Inferior parietal cortex (tissue), 1 donor: ENCODE measurements around the gene PBX1.

Source experiments
- DNase-seq: peaks from one replicate; pipeline ENCODE4 v3.0.0-alpha.2; 2016; ENCODE audit errors: extremely low spot score

The PBX1 gene

DNA sequence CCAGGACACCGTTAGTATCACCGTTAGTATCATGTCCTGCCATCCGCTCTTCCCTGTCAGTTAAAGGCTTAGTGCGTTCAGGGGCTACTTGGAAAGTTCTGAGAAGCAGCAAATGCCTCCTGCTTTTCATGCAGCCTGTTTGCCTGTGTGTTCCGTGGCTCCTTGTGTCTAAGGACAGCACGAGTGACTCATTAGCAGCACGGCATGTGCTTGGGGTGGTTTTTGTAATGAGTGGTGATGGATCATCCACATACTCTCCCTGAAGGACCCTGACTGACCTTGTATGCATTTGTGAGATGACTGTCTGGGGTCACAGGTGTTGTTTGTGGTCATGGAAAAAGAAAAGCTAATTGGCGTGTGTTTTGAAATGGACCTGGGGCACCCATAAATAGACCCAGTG is 221.9 kb downstream of the PBX1 start:
- DNase-seq: no peak

DNA sequence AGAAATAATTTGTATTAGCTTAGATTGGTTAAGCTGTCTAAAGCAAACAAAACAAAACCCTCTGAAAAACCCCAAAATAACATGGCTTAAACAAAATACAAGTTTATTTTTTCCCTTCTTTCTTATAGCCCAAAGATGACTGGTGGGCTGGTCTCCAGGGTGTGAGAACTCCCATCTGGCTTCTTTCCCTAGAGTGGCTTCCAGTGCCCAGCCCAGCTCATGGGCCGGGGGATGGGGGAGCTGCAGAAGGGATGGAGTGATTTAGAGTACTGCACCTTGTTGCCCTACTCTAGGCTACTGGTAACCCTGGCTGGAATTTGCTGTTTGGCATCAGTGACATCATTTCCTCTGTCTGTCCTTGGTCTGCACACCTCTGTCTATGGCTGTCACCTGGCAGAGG is 223.0 kb downstream of the PBX1 start:
- no peak for DNase-seq

DNA sequence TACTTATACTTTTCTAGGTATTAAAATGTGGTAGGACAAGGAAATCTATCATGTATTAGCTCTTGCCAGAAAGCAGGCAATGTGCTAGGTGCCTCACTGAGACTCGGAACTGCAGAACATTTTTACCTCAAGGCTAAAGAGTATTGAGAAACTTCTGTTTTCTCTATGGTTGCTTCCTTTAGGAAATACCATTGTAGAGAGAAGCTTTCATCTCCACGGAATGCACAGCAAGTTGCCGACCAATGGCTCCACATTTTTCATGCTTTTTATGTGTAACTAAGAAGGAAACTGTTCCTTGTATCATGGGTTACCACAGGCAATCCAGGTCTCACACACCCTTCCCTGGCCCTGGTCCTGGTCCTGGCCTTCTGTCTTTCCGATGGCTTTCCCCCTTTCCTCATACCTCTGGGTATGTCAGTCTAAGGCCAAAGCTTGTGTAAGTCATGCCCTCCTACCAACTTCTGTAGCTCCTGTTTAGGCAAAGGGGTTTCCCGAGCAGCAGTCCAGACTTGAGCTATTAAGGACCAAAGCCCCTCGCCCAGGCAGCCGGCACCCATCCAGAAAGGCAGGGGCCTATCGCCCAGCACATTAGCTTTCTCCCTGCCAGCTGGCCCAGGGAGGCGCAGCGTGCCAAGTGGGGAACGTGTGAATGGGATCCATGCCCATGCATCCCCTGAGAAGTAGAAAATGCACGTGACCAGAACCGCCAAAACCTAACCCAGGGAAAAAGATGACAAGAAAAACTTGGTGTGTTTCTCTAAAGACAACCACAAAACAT is 225.0 kb downstream of the PBX1 start:
- no peak for DNase-seq

DNA sequence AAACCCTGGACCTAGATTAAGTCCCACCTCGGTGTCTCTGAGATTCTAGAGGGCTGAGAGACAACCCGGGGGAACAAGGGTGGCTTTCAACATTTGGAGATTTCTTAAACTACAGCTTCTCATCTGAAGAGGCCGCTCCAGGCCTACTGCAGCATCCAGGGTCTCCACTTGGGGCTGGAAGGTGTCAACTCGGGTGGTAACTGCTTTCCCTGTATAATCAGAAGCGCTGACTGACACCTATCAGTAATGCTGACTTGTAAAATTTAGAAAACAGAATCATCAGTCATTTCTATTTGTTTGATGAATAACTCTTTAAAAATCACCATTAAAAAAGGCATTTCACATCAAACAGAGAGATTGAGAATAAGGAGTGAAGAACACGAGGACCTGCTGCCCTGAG is 226.0 kb downstream of the PBX1 start:
- no peak for DNase-seq

DNA sequence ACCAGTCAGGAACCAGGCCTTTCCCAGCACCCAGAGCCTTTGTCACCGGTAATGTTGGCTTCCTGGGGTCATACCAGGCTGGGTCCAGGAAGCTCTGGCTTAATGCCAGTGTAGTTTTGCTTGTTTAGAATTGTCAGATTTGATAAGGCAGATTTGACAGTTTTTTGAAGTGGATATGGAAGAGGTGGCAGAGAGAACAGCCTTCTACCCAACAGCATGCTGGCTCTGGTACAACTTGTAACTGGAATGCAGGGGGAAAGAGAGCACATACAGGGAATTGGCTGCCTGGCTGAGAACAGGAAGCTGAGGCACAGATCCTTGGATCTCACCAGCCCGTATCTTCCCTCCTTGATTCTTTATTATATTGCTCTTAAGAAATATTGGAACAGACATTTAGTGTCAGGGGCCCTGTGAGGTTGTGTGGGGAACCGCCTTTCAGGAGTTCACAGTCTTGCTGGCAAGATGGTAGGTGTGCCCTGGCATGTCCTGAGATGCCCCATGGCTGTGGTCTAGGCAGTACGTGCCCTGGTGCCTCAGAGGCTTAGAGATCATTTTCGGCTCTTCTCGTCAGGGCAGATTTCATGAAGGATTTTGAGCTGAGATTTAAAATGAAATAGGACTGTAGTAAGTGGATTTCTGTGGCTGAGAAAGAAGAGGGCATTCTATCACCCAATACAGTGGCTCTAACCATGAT is 227.0 kb downstream of the PBX1 start:
- no peak for DNase-seq

DNA sequence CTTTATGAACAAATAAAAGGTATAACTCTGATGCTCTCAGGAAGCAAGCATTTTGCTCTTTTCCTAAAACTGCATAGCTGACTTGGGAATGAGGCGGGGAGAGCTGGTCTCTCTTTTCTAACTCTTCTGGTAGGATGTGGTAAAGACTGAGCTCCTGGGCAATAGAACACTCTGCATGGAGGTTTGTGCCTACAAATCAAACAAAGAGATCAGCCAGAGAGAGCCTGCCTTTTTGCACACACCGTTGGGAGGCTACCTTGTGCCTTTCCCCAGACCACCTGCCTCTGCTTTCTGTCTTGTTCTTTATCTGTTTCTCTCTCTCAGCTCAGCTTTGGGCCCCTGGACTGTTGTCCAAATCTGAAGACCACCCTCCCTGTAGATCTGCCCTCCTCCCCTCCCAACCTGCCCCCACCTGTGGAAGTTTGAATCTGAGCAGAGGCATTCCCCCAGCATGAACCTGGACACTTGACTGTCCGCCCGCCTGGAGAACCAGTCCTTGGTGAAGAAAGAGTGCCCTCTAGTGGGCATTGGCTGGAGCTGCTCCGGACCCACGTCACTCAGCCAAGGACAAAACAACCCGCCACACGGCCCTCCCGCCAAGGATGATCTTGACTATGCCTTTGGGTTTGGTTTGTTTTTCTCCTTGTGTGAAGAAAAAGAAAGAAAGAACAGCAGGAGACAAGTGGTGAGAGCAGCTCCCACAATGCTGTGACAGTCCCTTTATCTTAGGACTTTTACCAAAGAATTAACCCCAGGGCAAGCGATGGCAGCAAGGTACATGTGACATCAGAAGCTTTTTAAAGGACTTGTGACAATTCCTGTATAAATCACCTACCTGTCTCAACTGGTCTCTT is 228.2 kb downstream of the PBX1 start:
- peak; percentile 96 for DNase-seq

DNA sequence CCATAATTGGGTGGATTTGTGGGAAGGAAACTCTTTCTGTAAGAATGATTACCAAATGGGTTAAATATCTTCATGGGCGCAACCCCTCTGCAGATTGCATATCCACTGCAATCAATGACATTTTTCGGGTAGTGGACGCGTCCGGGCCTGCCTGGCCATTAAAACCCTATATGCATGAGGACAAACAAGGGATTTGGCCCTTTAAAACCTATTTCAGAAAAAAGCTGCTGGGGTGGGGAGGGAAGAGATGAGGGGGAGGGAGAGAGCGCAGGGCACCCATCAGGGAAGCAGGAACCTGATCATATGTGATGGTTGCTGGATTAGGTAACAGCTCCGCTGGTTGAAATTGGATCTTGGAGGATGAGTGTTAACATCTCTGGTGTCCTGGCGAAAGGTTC is 228.8 kb downstream of the PBX1 start:
- peak; percentile 35 for DNase-seq

DNA sequence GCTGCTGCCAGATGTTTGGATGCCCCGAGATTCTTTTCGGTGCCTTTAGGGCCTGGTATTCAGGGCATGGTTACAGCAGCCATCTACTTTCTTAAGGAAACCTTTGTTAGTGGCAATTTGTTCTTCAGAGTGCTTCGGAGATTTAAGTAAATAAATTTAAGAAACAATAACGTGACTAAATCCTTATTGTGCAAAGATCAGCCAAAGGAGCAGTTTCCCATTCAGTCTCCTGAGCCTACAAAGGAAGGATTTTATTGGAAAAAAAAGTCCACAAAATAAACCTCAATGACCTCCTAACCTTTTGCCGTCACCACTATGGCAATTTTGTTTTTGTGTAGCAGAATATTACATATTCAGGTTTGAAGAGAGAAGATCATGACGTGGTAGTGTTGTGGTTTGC is 231.1 kb downstream of the PBX1 start:
- DNase-seq: no peak

DNA sequence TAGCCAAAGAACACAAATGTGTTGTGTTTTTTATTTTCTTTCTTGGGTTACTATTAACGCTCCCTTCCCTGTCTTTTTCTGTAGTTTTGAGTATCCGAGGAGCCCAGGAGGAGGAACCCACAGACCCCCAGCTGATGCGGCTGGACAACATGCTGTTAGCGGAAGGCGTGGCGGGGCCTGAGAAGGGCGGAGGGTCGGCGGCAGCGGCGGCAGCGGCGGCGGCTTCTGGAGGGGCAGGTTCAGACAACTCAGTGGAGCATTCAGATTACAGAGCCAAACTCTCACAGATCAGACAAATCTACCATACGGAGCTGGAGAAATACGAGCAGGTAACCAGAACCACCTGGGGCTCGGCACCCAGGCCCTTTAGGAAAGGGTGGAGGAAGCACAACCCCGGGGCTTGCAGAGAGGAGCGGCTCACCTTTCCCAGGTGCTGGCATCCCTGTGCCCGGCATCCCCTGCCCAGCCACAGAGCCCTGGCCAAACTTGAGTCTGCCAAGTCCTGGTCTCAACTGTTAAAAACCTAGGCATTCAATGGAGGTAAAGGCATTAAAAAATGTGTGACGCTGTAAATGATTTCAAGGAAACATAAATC is 233.5 kb downstream of the PBX1 start:
- DNase-seq: no peak

DNA sequence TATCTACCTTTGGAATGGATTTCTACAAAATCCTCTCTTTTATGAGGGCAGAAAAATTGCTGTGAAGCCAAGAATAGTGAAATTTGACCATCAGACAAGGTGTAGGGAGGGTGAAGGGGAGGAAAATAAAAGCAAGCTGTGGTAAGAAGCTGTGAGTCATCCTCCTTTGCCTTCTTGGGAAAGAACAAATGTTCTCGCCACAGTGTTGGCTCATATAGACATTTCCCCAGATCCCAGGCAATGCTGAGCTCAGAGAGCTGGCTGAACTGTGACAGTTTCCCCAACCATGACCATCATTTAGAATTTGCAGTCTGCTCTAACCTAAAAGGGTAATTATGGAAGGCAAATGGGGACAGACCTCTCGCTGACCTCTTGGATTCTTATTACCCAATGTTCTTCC is 235.4 kb downstream of the PBX1 start:
- DNase-seq: peak; percentile 60

DNA sequence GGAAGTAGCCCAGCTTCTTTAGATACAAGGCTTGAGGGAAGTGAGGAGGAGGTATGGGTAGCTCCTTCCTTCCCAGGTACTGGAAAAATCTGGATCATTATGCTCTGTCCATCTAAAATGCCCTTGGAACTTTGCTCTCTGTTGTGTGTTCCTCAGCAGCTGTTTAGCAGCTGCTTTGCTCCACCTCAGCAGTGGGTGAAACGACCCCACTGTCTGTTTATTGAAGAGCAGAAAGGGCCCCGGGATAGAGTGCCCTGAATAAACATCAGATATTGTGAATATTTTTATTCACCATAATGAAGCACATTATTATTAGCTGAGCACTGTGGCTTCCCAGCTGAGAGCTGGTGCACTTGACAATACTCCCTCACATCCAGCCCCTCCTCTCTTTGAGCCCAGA is 237.9 kb downstream of the PBX1 start:
- DNase-seq: no peak

DNA sequence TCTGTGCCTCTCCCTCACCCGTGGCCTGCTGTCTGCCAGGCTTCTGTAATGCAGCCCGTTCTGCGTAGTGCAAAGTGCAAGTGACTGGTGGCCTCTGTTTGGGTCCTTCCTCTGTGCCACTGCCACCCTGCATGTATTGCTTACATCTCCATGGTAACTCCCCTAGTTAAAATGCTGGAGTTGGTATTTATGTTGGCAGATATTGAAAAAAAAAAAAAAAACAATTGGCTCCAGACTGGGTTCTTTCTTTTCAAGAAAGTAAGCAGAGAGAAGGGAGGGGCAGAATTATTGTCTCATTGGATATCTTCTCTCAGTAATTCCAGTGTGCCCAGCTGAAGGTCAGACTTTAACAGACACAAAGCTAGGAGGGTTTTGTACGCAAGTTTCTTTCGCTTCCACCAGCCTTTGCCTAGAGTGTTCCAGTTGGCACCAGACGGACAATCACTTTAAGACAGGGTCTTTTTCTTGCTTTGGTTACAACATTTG is 242.3 kb downstream of the PBX1 start:
- no peak for DNase-seq

DNA sequence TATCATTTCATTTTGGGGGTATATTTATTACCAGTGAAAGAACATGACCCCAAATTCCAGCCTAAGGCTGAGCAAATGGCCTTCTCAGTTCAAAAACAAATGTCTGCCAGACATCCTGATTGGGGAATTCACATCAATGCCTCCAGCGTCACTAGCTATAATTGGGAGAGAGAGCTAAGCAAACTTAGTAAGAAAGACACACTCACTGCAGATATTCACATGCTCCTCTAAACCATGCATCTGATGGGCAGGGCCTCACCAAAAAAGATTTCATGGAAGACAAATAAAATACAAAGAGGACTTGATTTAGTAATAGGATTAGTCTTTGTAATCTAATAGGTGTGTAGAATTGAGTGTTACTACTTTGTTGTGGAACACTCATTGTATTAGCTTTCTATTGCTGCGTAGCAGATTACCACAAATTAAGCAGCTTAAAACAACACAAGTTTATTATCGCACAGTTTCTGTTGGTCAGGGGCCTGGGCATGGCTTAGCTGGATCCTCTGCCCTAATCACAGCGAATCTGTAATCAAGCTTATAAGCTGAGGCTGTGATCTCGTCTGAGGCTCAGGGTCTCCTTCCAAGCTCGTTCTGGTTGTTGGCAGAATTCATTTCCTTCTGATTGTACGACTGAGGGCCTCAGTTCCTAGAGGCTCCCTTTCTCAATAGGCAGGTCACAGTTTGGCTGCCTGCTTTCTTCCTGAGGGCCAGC is 243.0 kb downstream of the PBX1 start:
- no peak for DNase-seq

DNA sequence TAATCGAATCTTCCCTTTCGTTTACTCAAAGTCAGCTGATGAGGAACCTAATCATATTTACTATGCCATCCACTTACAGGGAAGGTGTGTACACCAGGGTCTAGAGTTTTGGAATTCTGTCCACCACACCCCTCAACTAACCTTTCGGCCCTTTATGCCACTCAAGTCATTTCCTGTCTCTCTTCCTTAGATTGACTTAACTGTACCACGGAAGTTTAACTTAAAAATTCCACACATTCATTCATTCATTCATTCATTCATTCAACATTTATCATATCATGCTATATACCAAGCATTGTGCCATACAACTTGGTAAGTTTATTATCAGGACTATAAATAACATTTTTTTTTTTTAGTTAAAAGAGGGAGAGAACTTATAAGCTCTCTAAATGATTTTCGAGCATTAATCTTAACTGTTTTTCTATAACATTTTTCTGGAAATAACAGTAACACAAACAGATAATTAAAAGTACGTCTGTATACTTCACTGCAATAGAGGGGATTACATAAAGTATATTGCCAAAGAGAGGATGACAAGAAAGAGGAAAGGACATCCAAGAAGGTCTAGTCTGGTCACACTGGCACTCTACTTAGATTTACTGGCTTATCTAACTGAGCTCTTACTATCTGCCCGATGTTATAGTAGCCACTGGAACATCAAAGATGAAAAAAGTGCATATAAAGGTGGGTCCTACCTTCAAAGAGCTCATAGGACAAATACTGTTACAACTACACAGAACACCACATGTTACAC is 243.7 kb downstream of the PBX1 start:
- DNase-seq: no peak

DNA sequence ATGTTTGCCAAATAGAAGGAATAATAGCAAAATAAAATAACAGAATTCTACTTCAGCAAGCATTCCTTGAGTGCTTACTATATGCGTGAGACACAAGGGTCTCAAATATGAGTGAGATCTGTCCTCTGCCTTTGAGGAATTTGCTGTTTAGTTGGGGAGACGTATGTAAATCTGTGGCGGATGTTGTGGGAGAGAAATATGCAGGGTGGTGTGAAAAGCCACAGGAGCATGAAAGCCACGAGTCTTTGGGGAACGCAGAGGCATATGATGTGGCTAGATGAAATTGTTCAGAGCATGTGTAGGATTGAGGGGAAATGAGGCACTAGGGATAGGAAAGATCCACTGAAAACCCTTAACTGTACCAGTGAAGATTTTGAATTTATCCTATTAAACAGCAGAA is 244.4 kb downstream of the PBX1 start:
- DNase-seq: no peak

DNA sequence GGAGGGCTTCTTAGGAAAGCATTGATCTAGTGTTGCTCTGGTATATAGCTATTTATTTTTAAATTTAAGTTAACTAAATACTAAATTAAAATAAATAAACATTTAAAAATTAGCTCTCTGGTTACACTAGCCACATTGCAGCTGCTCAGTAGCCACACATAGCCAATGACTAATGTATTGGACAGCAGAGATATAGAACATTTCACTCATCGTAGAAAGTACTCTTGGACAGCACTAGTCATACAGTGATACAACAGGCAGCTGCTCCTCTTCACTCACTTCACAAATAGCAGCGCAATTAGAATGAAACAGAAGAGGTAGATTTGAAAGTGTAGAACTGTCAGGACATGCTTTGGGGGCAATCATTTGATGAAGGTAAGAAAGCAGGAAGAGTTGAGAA is 245.4 kb downstream of the PBX1 start:
- DNase-seq: no peak

DNA sequence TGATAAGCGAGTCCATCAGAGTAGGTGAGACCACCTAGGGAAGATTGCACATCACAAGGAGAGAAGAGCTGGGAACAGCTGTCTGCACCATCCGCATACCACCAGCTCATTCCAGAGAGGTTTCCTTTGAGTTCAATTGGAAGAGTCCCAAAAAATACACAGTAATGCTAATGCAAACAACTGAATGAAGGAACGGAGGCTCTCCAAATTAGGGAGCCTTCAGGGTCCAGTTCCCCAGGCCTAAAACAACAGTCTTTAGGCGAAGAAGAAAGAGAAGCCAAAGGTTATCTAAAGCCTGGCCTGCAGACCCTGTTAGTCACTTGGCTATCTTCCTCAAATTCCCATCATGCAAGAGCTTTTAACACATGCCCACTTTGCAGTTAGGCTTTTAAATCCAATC is 246.4 kb downstream of the PBX1 start:
- DNase-seq: no peak

DNA sequence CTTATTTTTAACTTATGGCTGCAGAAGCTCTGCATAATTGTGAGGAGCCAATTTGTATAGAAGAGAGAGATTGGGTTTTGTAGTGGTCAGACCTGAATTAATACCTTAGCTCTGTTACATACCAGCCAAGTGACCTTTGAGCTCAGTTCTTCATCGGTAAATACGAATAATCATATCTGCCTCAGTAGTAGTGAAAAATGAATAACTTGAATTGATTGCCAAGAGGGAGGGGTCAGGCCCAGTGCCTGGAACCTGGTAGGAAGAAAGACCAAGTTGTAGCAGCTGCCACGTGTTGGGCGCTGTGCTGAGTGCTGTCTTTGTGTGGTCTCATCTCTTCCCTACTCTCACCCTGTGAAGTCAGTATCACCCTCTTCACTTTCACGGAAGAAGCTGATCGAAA is 247.5 kb downstream of the PBX1 start:
- no peak for DNase-seq

DNA sequence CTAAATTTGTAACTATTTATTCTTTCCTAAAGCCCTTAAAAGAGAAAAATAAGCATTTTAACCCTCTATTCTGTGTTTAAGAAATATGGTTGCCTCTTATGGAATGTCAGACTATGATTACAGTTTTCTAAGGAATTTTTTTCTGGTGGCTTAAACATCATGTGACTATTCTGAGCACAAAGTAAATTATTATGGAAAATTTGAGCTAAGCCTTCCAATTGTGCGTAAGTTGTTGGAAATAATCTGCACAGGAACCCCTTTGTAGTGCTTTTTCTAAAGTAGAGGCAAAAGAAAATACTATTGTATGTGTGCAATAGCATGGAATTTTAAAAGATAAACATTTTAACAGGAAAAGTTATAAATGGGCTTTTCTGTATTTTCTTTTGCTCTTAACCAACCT is 254.8 kb downstream of the PBX1 start:
- DNase-seq: no peak

DNA sequence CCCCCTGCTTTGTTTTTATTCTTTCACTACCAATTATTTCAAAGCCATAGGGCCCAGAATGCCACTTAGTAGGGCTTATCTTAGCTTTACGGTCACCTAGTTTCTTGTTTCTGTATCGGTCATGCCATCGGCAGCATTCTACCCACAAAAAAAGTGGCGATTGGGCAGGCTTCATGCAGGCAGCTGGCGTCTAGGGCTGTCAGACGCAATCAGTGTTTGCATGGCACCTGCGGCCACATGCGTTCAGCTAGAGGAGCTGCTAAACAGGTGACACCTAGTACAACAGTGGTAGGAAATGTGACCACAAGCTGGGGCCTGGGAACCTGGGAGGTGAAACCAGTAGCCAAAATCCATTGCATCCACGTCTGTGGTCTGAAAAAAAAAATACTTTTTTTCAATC is 262.7 kb downstream of the PBX1 start:
- DNase-seq: no peak
